ENCODE measurements around the gene CRISP1.

Gene CRISP1

GRCh38 chr6:49892280-49892679 lies 25.9 kb upstream of the CRISP1 start:
- Histone ChIP-seq H3K27ac (ENCODE audit: low read length) (no peak overlapping the region), H3K27me3 (ENCODE audit: control insufficient read depth in 1 of 2, insufficient read depth in 2 of 2, low read length in 2 of 2) (no peaks in the 10 kb centered on the region), H3K9ac (ENCODE audit: low read length in 2 of 2) (no peak overlapping the region), H3K4me1 (ENCODE audit: control insufficient read depth, insufficient read depth, low read length) (no peaks in the 10 kb centered on the region), H3K4me3 (ENCODE audit: low read length in 2 of 2) (no peak overlapping the region), H3K9me3 (ENCODE audit: control insufficient read depth in 2 of 2, low read length in 2 of 2) (no peaks in the 10 kb centered on the region), H3K36me3 (ENCODE audit: control insufficient read depth in 2 of 2, insufficient read depth in 2 of 2, low read length in 2 of 2) (no peaks in the 10 kb centered on the region)

GRCh38 chr6:49890988-49891387 lies 24.7 kb upstream of the CRISP1 start:
- H3K27ac ChIP-seq (ENCODE audit: low read length): no peak overlapping the region
- no peak overlapping the region for H3K9ac ChIP-seq (ENCODE audit: low read length in 2 of 2)
- H3K9me3 ChIP-seq (ENCODE audit: control insufficient read depth in 2 of 2, low read length in 2 of 2): no peaks in the 10 kb centered on the region
- no peaks in the 10 kb centered on the region for H3K36me3 ChIP-seq (ENCODE audit: control insufficient read depth in 2 of 2, insufficient read depth in 2 of 2, low read length in 2 of 2)
- H3K4me1 ChIP-seq (ENCODE audit: control insufficient read depth, insufficient read depth, low read length): no peaks in the 10 kb centered on the region
- no peak overlapping the region for H3K4me3 ChIP-seq (ENCODE audit: low read length in 2 of 2)
- H3K27me3 ChIP-seq (ENCODE audit: control insufficient read depth in 1 of 2, insufficient read depth in 2 of 2, low read length in 2 of 2): no peaks in the 10 kb centered on the region

- no peaks in the 10 kb centered on the region for H3K4me1 ChIP-seq (ENCODE audit: control insufficient read depth, insufficient read depth, low read length)
- H3K4me3 ChIP-seq (ENCODE audit: low read length in 2 of 2): no peak overlapping the region
- H3K27ac ChIP-seq (ENCODE audit: low read length): no peak overlapping the region
- no peaks in the 10 kb centered on the region for H3K36me3 ChIP-seq (ENCODE audit: control insufficient read depth in 2 of 2, insufficient read depth in 2 of 2, low read length in 2 of 2)
- H3K9ac ChIP-seq (ENCODE audit: low read length in 2 of 2): no peak overlapping the region
- no peaks in the 10 kb centered on the region for H3K9me3 ChIP-seq (ENCODE audit: control insufficient read depth in 2 of 2, low read length in 2 of 2)
- H3K27me3 ChIP-seq (ENCODE audit: control insufficient read depth in 1 of 2, insufficient read depth in 2 of 2, low read length in 2 of 2): no peaks in the 10 kb centered on the region
These were observed 22.6 kb upstream of the CRISP1 start for GRCh38 chr6:49888742-49889431.

GRCh38 chr6:49868951-49869529 lies 2.7 kb upstream of the CRISP1 start:
- Histone ChIP-seq H3K9ac (ENCODE audit: low read length in 2 of 2) (no peak overlapping the region), H3K4me3 (ENCODE audit: low read length in 2 of 2) (no peak overlapping the region), H3K27ac (ENCODE audit: low read length) (no peak overlapping the region), H3K27me3 (ENCODE audit: control insufficient read depth in 1 of 2, insufficient read depth in 2 of 2, low read length in 2 of 2) (no peaks in the 10 kb centered on the region), H3K4me1 (ENCODE audit: control insufficient read depth, insufficient read depth, low read length) (no peaks in the 10 kb centered on the region), H3K36me3 (ENCODE audit: control insufficient read depth in 2 of 2, insufficient read depth in 2 of 2, low read length in 2 of 2) (no peaks in the 10 kb centered on the region), H3K9me3 (ENCODE audit: control insufficient read depth in 2 of 2, low read length in 2 of 2) (peaks cover 0 to 3% of the 10 kb centered on the region in 2 donors)

- no peak overlapping the region for H3K9ac ChIP-seq (ENCODE audit: low read length in 2 of 2)
- no peaks in the 10 kb centered on the region for H3K27me3 ChIP-seq (ENCODE audit: control insufficient read depth in 1 of 2, insufficient read depth in 2 of 2, low read length in 2 of 2)
- H3K36me3 ChIP-seq (ENCODE audit: control insufficient read depth in 2 of 2, insufficient read depth in 2 of 2, low read length in 2 of 2): no peaks in the 10 kb centered on the region
- H3K4me3 ChIP-seq (ENCODE audit: low read length in 2 of 2): no peak overlapping the region
- H3K9me3 ChIP-seq (ENCODE audit: control insufficient read depth in 2 of 2, low read length in 2 of 2): no peaks in the 10 kb centered on the region
- no peak overlapping the region for H3K27ac ChIP-seq (ENCODE audit: low read length)
- H3K4me1 ChIP-seq (ENCODE audit: control insufficient read depth, insufficient read depth, low read length): no peaks in the 10 kb centered on the region
These were observed 10.1 kb downstream of the CRISP1 start for GRCh38 chr6:49856282-49856681.

GRCh38 chr6:49855221-49855620 lies 11.1 kb downstream of the CRISP1 start:
- Histone ChIP-seq H3K4me3 (ENCODE audit: low read length in 2 of 2) (no peak overlapping the region), H3K9ac (ENCODE audit: low read length in 2 of 2) (no peak overlapping the region), H3K27ac (ENCODE audit: low read length) (no peak overlapping the region), H3K9me3 (ENCODE audit: control insufficient read depth in 2 of 2, low read length in 2 of 2) (no peaks in the 10 kb centered on the region), H3K27me3 (ENCODE audit: control insufficient read depth in 1 of 2, insufficient read depth in 2 of 2, low read length in 2 of 2) (no peaks in the 10 kb centered on the region), H3K4me1 (ENCODE audit: control insufficient read depth, insufficient read depth, low read length) (no peaks in the 10 kb centered on the region), H3K36me3 (ENCODE audit: control insufficient read depth in 2 of 2, insufficient read depth in 2 of 2, low read length in 2 of 2) (no peaks in the 10 kb centered on the region)

GRCh38 chr6:49852975-49853374 lies 13.4 kb downstream of the CRISP1 start:
- no peaks in the 10 kb centered on the region for H3K36me3 ChIP-seq (ENCODE audit: control insufficient read depth in 2 of 2, insufficient read depth in 2 of 2, low read length in 2 of 2)
- no peak overlapping the region for H3K4me3 ChIP-seq (ENCODE audit: low read length in 2 of 2)
- H3K4me1 ChIP-seq (ENCODE audit: control insufficient read depth, insufficient read depth, low read length): no peaks in the 10 kb centered on the region
- no peaks in the 10 kb centered on the region for H3K9me3 ChIP-seq (ENCODE audit: control insufficient read depth in 2 of 2, low read length in 2 of 2)
- H3K27ac ChIP-seq (ENCODE audit: low read length): no peak overlapping the region
- no peak overlapping the region for H3K9ac ChIP-seq (ENCODE audit: low read length in 2 of 2)
- peaks cover 0 to 4% of the 10 kb centered on the region in 2 donors for H3K27me3 ChIP-seq (ENCODE audit: control insufficient read depth in 1 of 2, insufficient read depth in 2 of 2, low read length in 2 of 2)

GRCh38 chr6:49849213-49849907 lies 17.0 kb downstream of the CRISP1 start:
- Histone ChIP-seq H3K9me3 (ENCODE audit: control insufficient read depth in 2 of 2, low read length in 2 of 2) (no peaks in the 10 kb centered on the region), H3K27me3 (ENCODE audit: control insufficient read depth in 1 of 2, insufficient read depth in 2 of 2, low read length in 2 of 2) (peaks cover 0 to 4% of the 10 kb centered on the region in 2 donors), H3K27ac (ENCODE audit: low read length) (no peak overlapping the region), H3K4me1 (ENCODE audit: control insufficient read depth, insufficient read depth, low read length) (no peaks in the 10 kb centered on the region), H3K9ac (ENCODE audit: low read length in 2 of 2) (no peak overlapping the region), H3K36me3 (ENCODE audit: control insufficient read depth in 2 of 2, insufficient read depth in 2 of 2, low read length in 2 of 2) (no peaks in the 10 kb centered on the region), H3K4me3 (ENCODE audit: low read length in 2 of 2) (no peak overlapping the region)

- Histone ChIP-seq H3K9me3 (ENCODE audit: control insufficient read depth in 2 of 2, low read length in 2 of 2) (no peaks in the 10 kb centered on the region), H3K4me3 (ENCODE audit: low read length in 2 of 2) (no peak overlapping the region), H3K36me3 (ENCODE audit: control insufficient read depth in 2 of 2, insufficient read depth in 2 of 2, low read length in 2 of 2) (no peaks in the 10 kb centered on the region), H3K4me1 (ENCODE audit: control insufficient read depth, insufficient read depth, low read length) (no peaks in the 10 kb centered on the region), H3K27me3 (ENCODE audit: control insufficient read depth in 1 of 2, insufficient read depth in 2 of 2, low read length in 2 of 2) (peaks cover 0 to 4% of the 10 kb centered on the region in 2 donors), H3K9ac (ENCODE audit: low read length in 2 of 2) (no peak overlapping the region), H3K27ac (ENCODE audit: low read length) (no peak overlapping the region)
These were observed 18.7 kb downstream of the CRISP1 start for GRCh38 chr6:49847673-49848072.

GRCh38 chr6:49847014-49847413 lies 19.3 kb downstream of the CRISP1 start:
- H3K27me3 ChIP-seq (ENCODE audit: control insufficient read depth in 1 of 2, insufficient read depth in 2 of 2, low read length in 2 of 2): peaks cover 0 to 4% of the 10 kb centered on the region in 2 donors
- no peaks in the 10 kb centered on the region for H3K36me3 ChIP-seq (ENCODE audit: control insufficient read depth in 2 of 2, insufficient read depth in 2 of 2, low read length in 2 of 2)
- H3K9me3 ChIP-seq (ENCODE audit: control insufficient read depth in 2 of 2, low read length in 2 of 2): no peaks in the 10 kb centered on the region
- H3K4me3 ChIP-seq (ENCODE audit: low read length in 2 of 2): no peak overlapping the region
- no peaks in the 10 kb centered on the region for H3K4me1 ChIP-seq (ENCODE audit: control insufficient read depth, insufficient read depth, low read length)
- no peak overlapping the region for H3K27ac ChIP-seq (ENCODE audit: low read length)
- H3K9ac ChIP-seq (ENCODE audit: low read length in 2 of 2): no peak overlapping the region

GRCh38 chr6:49841424-49841823 lies 24.9 kb downstream of the CRISP1 start:
- Histone ChIP-seq H3K27me3 (ENCODE audit: control insufficient read depth in 1 of 2, insufficient read depth in 2 of 2, low read length in 2 of 2) (no peaks in the 10 kb centered on the region), H3K27ac (ENCODE audit: low read length) (no peak overlapping the region), H3K36me3 (ENCODE audit: control insufficient read depth in 2 of 2, insufficient read depth in 2 of 2, low read length in 2 of 2) (no peaks in the 10 kb centered on the region), H3K4me1 (ENCODE audit: control insufficient read depth, insufficient read depth, low read length) (no peaks in the 10 kb centered on the region), H3K9ac (ENCODE audit: low read length in 2 of 2) (no peak overlapping the region), H3K4me3 (ENCODE audit: low read length in 2 of 2) (no peak overlapping the region), H3K9me3 (ENCODE audit: control insufficient read depth in 2 of 2, low read length in 2 of 2) (no peaks in the 10 kb centered on the region)
